ENCODE results near the gene TNPO2. TPM values are rescaled to one million over a fixed set of nuclear protein-coding genes. Genes with fewer than 3 reads are reported as not detected.

TNPO2 gene
- total RNA-seq, 1 donor from 2014 or later = 76.3 TPM

DNA sequence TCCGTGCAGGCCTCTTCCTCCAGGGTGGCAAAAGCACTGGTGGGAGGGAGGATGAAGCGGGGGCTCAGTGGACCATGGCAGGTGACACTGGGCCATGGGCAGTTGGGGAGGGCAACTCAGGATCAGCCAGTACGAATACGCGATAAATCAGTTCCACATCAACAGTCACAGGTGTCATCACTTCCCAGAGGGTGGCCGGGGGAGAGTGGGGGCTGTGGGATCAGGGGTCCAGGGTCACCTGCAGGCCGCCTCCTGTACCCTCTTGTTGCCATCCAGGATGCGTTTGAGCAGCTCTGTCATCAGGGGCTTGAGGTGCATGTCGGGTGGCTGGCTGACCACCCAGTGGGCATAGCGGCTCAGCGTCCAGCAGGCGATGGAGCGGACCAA lies 17.4 kb downstream of the TNPO2 start:
- no peak for FAIRE-seq
- H4K20me1 ChIP-seq (ENCODE audit: insufficient read depth, low read length) = peaks cover 47% of the 10 kb centered on the region
- no peaks in the 10 kb centered on the region for H3K27me3 Mint-ChIP-seq (ENCODE audit: low read depth, unreplicated experiment)
- no peaks in the 10 kb centered on the region for H3K4me1 Mint-ChIP-seq (ENCODE audit: low read depth, unreplicated experiment)
- H3K36me3 Mint-ChIP-seq (ENCODE audit: low read depth, unreplicated experiment) = peaks cover 9% of the 10 kb centered on the region
- H3K27me3 ChIP-seq (ENCODE audit: insufficient read depth, low read length) = no peaks in the 10 kb centered on the region
- H3K27ac ChIP-seq (ENCODE audit: low read depth, low read length) = no peak overlapping the region
- H2AFZ ChIP-seq (ENCODE audit: low read depth, low read length) = no peak overlapping the region
- H3K4me1 ChIP-seq (ENCODE audit: insufficient read depth, low read length) = no peaks in the 10 kb centered on the region
- H3K4me2 ChIP-seq (ENCODE audit: low read length) = no peak overlapping the region
- TF ChIP-seq, protein P1, sequence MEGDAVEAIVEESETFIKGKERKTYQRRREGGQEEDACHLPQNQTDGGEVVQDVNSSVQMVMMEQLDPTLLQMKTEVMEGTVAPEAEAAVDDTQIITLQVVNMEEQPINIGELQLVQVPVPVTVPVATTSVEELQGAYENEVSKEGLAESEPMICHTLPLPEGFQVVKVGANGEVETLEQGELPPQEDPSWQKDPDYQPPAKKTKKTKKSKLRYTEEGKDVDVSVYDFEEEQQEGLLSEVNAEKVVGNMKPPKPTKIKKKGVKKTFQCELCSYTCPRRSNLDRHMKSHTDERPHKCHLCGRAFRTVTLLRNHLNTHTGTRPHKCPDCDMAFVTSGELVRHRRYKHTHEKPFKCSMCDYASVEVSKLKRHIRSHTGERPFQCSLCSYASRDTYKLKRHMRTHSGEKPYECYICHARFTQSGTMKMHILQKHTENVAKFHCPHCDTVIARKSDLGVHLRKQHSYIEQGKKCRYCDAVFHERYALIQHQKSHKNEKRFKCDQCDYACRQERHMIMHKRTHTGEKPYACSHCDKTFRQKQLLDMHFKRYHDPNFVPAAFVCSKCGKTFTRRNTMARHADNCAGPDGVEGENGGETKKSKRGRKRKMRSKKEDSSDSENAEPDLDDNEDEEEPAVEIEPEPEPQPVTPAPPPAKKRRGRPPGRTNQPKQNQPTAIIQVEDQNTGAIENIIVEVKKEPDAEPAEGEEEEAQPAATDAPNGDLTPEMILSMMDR (IDR thresholded peaks at IDR 0.05; ENCODE audit: insufficient read depth, low read depth, low read length) = no peak
- no peak for TF ChIP-seq EZH2 (IDR thresholded peaks at IDR 0.05; ENCODE audit: insufficient read depth, low read length)
- peaks cover 38% of the 10 kb centered on the region for H3K36me3 ChIP-seq (ENCODE audit: insufficient read depth, low read length)
- no peaks in the 10 kb centered on the region for H3K9me3 ChIP-seq (ENCODE audit: insufficient read depth, low read depth, low read length)
- no peaks in the 10 kb centered on the region for H3K9me3 Mint-ChIP-seq (ENCODE audit: unreplicated experiment)
- no peak overlapping the region for H3K4me3 Mint-ChIP-seq (ENCODE audit: unreplicated experiment)
- H3K27ac Mint-ChIP-seq (ENCODE audit: unreplicated experiment) = no peak overlapping the region
- H3K79me2 ChIP-seq (ENCODE audit: insufficient read depth, low read length) = peaks cover 16% of the 10 kb centered on the region
- DNase-seq (ENCODE audit: low read depth) = no peak
- no peak overlapping the region for H3K9ac ChIP-seq (ENCODE audit: low read length)
- no peak overlapping the region for H3K4me3 ChIP-seq (ENCODE audit: insufficient read depth, low read depth, low read length)

- no peak overlapping the region for H3K4me3 Mint-ChIP-seq (ENCODE audit: unreplicated experiment)
- peaks cover 9% of the 10 kb centered on the region for H3K36me3 Mint-ChIP-seq (ENCODE audit: low read depth, unreplicated experiment)
- H3K27ac Mint-ChIP-seq (ENCODE audit: unreplicated experiment) = no peak overlapping the region
- no peaks in the 10 kb centered on the region for H3K9me3 Mint-ChIP-seq (ENCODE audit: unreplicated experiment)
- DNase-seq (ENCODE audit: low read depth) = no peak
- H3K27me3 ChIP-seq (ENCODE audit: insufficient read depth, low read length) = no peaks in the 10 kb centered on the region
- H3K4me1 Mint-ChIP-seq (ENCODE audit: low read depth, unreplicated experiment) = no peaks in the 10 kb centered on the region
- no peaks in the 10 kb centered on the region for H3K9me3 ChIP-seq (ENCODE audit: insufficient read depth, low read depth, low read length)
- peaks cover 16% of the 10 kb centered on the region for H3K79me2 ChIP-seq (ENCODE audit: insufficient read depth, low read length)
- peaks cover 35% of the 10 kb centered on the region for H3K36me3 ChIP-seq (ENCODE audit: insufficient read depth, low read length)
- TF ChIP-seq, protein P1 (IDR thresholded peaks at IDR 0.05; ENCODE audit: insufficient read depth, low read depth, low read length) = no peak
- TF ChIP-seq EZH2 (IDR thresholded peaks at IDR 0.05; ENCODE audit: insufficient read depth, low read length) = no peak
- no peak for FAIRE-seq
- H2AFZ ChIP-seq (ENCODE audit: low read depth, low read length) = no peak overlapping the region
- peaks cover 44% of the 10 kb centered on the region for H4K20me1 ChIP-seq (ENCODE audit: insufficient read depth, low read length)
- no peaks in the 10 kb centered on the region for H3K4me1 ChIP-seq (ENCODE audit: insufficient read depth, low read length)
- H3K4me2 ChIP-seq (ENCODE audit: low read length) = no peak overlapping the region
- no peak overlapping the region for H3K4me3 ChIP-seq (ENCODE audit: insufficient read depth, low read depth, low read length)
- no peak overlapping the region for H3K27ac ChIP-seq (ENCODE audit: low read depth, low read length)
- H3K27me3 Mint-ChIP-seq (ENCODE audit: low read depth, unreplicated experiment) = no peaks in the 10 kb centered on the region
- H3K9ac ChIP-seq (ENCODE audit: low read length) = no peak overlapping the region
Measured at GRCh38 chr19:12705654-12706331, 17.9 kb downstream of the TNPO2 start.

- no peak overlapping the region for H3K27ac ChIP-seq (ENCODE audit: low read depth, low read length)
- Mint-ChIP-seq H3K27me3 (ENCODE audit: low read depth, unreplicated experiment) (no peaks in the 10 kb centered on the region), H3K9me3 (ENCODE audit: unreplicated experiment) (no peaks in the 10 kb centered on the region), H3K4me1 (ENCODE audit: low read depth, unreplicated experiment) (no peaks in the 10 kb centered on the region), H3K27ac (ENCODE audit: unreplicated experiment) (no peak overlapping the region), H3K4me3 (ENCODE audit: unreplicated experiment) (no peak overlapping the region), H3K36me3 (ENCODE audit: low read depth, unreplicated experiment) (peaks cover 9% of the 10 kb centered on the region)
- H3K4me1 ChIP-seq (ENCODE audit: insufficient read depth, low read length) = no peaks in the 10 kb centered on the region
- FAIRE-seq (no peak), DNase-seq (ENCODE audit: low read depth) (no peak)
- peaks cover 15% of the 10 kb centered on the region for H3K79me2 ChIP-seq (ENCODE audit: insufficient read depth, low read length)
- H3K27me3 ChIP-seq (ENCODE audit: insufficient read depth, low read length) = no peaks in the 10 kb centered on the region
- no peaks in the 10 kb centered on the region for H3K9me3 ChIP-seq (ENCODE audit: insufficient read depth, low read depth, low read length)
- no peak overlapping the region for H2AFZ ChIP-seq (ENCODE audit: low read depth, low read length)
- no peak overlapping the region for H3K4me2 ChIP-seq (ENCODE audit: low read length)
- no peak overlapping the region for H3K9ac ChIP-seq (ENCODE audit: low read length)
- peaks cover 39% of the 10 kb centered on the region for H4K20me1 ChIP-seq (ENCODE audit: insufficient read depth, low read length)
- peaks cover 35% of the 10 kb centered on the region for H3K36me3 ChIP-seq (ENCODE audit: insufficient read depth, low read length)
- H3K4me3 ChIP-seq (ENCODE audit: insufficient read depth, low read depth, low read length) = no peak overlapping the region
- TF ChIP-seq EZH2 (IDR thresholded peaks at IDR 0.05; ENCODE audit: insufficient read depth, low read length) = no peak
- TF ChIP-seq, protein P1 (IDR thresholded peaks at IDR 0.05; ENCODE audit: insufficient read depth, low read depth, low read length) = no peak
Measured at GRCh38 chr19:12705169-12705568, 18.6 kb downstream of the TNPO2 start.

Data from astrocyte (in vitro differentiated cells and primary cell).